Glutamatergic neuron (in vitro differentiated cells): ENCODE data around the gene UBR3. TPM values are rescaled to one million over a fixed set of nuclear protein-coding genes. Genes with fewer than 3 reads are reported as not detected.
"Not testable (repeated sequence)": the region's sequence is repeated elsewhere in the genome, so short reads cannot be mapped to it uniquely, and the experiment has no call there.

Experiments used
- DNase-seq: peaks from one replicate; pipeline ENCODE4 v3.0.0; 2022
- H3K27ac Mint-ChIP-seq: one replicate; pipeline ENCODE4 v1.8.0; 2020; ENCODE audit warnings: mild to moderate bottlenecking, mixed read lengths, inconsistent platforms; ENCODE audit not compliant: unreplicated experiment
- H3K27me3 Mint-ChIP-seq: one replicate; pipeline ENCODE4 v1.8.0; 2020; ENCODE audit warnings: mild to moderate bottlenecking, moderate library complexity, mixed read lengths, inconsistent platforms; ENCODE audit not compliant: unreplicated experiment
- H3K36me3 Mint-ChIP-seq: one replicate; pipeline ENCODE4 v1.8.0; 2020; ENCODE audit warnings: mild to moderate bottlenecking, mixed read lengths, inconsistent platforms; ENCODE audit not compliant: unreplicated experiment
- H3K4me1 Mint-ChIP-seq: one replicate; pipeline ENCODE4 v1.8.0; 2020; ENCODE audit warnings: mild to moderate bottlenecking, low read depth, mixed read lengths, inconsistent platforms; ENCODE audit not compliant: unreplicated experiment
- H3K4me3 Mint-ChIP-seq: one replicate; pipeline ENCODE4 v1.8.0; 2020; ENCODE audit warnings: mild to moderate bottlenecking, mixed read lengths, inconsistent platforms; ENCODE audit not compliant: unreplicated experiment
- H3K9me3 Mint-ChIP-seq: one replicate; pipeline ENCODE4 v1.8.0; 2020; ENCODE audit warnings: mild to moderate bottlenecking, moderate library complexity, mixed read lengths, inconsistent platforms; ENCODE audit not compliant: unreplicated experiment
- CTCF ChIP-seq: fragments of 200-600 bp; sonication (generic); IDR thresholded peaks from one replicate; pipeline ENCODE4 v1.5.0; 2021; ENCODE audit not compliant: partially characterized antibody, unreplicated experiment
- total RNA-seq: library from RNA; stranded (reverse); fragmentation: NEBNext Ultra II Directional; extraction: Animal tissue kit (Norgen Biotek cat#: 25700); gene quantifications from one replicate; pipeline ENCODE4 v1.2.1, GENCODE V29; 2021; ENCODE audit not compliant: unreplicated experiment

UBR3 gene
- total RNA-seq, 1 donor from 2014 or later: 59.8 TPM

GRCh38 chr2:169818241-169818640 lies 9.0 kb upstream of the UBR3 start:
- Mint-ChIP-seq H3K27me3 (no peaks in the 10 kb centered on the region), H3K4me3 (no peak overlapping the region), H3K36me3 (peaks cover 9% of the 10 kb centered on the region), H3K9me3 (peaks cover 3% of the 10 kb centered on the region), H3K27ac (no peak overlapping the region), H3K4me1 (no peaks in the 10 kb centered on the region)
- no peak for DNase-seq
- TF ChIP-seq CTCF: no peak

GRCh38 chr2:169819106-169819505 lies 8.1 kb upstream of the UBR3 start:
- Mint-ChIP-seq H3K4me1 (peaks cover 4% of the 10 kb centered on the region), H3K27me3 (no peaks in the 10 kb centered on the region), H3K4me3 (no peak overlapping the region), H3K27ac (no peak overlapping the region), H3K9me3 (peaks cover 3% of the 10 kb centered on the region), H3K36me3 (peaks cover 9% of the 10 kb centered on the region)
- no peak for TF ChIP-seq CTCF
- DNase-seq: no peak

GRCh38 chr2:169820101-169820500 lies 7.2 kb upstream of the UBR3 start:
- not testable (repeated sequence) for H3K9me3 Mint-ChIP-seq, H3K4me3 Mint-ChIP-seq, H3K36me3 Mint-ChIP-seq, H3K27ac Mint-ChIP-seq, H3K4me1 Mint-ChIP-seq, DNase-seq, H3K27me3 Mint-ChIP-seq

GRCh38 chr2:169822036-169822435 lies 5.2 kb upstream of the UBR3 start:
- Mint-ChIP-seq H3K27ac (no peak overlapping the region), H3K27me3 (peaks cover 3% of the 10 kb centered on the region), H3K4me3 (no peak overlapping the region), H3K36me3 (peaks cover 4% of the 10 kb centered on the region), H3K4me1 (peaks cover 9% of the 10 kb centered on the region), H3K9me3 (peaks cover 6% of the 10 kb centered on the region)
- no peak for TF ChIP-seq CTCF
- no peak for DNase-seq

GRCh38 chr2:169822785-169823392 lies 4.4 kb upstream of the UBR3 start:
- Mint-ChIP-seq H3K27me3 (peaks cover 4% of the 10 kb centered on the region), H3K27ac (no peak overlapping the region)
- no peak for DNase-seq

More at GRCh38 chr2:169822785-169823392, 4.4 kb upstream of the UBR3 start:
- TF ChIP-seq CTCF: no peak
- Mint-ChIP-seq H3K36me3 (no peaks in the 10 kb centered on the region), H3K4me3 (peak overlapping the region; percentile 76), H3K9me3 (peaks cover 6% of the 10 kb centered on the region), H3K4me1 (peaks cover 9% of the 10 kb centered on the region)
